ENCODE results near the gene KRTAP12-1.
"Not testable (repeated sequence)": the region's sequence is repeated elsewhere in the genome, so short reads cannot be mapped to it uniquely, and the experiment has no call there.

Gene KRTAP12-1

DNA sequence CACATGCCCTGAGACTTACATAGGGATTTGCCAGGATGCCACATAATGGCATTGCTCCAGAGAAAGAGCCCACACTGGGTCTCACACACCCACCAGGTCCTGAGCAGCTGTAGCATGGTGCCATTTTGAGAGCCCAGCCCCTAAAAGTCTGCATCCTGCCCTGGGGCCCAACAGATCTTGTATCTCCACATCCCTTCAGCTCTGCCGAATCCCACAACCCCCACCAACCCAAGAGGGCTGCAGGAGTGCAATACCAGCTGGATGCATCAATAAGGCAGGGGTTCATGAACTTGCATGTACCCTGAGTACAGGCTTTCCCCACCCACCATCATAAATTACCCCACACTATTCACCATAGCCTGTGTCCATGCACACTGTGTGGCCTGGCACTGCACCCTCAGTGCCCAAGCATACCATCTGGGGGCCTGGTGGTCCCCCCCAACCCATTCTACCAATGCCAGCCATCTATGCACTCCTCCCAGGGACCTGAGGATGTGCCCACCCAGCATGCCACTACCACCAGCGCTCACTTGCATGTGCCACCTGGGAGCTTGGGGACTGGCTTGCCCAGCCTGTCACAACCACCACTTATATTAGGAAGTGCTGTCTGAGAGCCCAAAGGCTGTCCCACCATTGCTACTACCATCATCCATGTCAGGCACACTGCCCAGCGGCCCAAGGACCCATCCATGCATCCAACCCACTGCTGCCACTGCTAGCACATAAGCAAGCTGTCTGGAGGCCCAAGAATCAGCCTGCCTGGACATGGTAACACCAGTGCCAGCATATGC is 11.1 kb downstream of the KRTAP12-1 start:
- no peak for DNase-seq (ENCODE audit: low read depth in 3 of 3, low spot score in 1 of 3)

GRCh38 chr21:44667612-44668011 is 14.4 kb downstream of the KRTAP12-1 start:
- no peak for DNase-seq (ENCODE audit: low read depth in 3 of 3, low spot score in 1 of 3)

DNA sequence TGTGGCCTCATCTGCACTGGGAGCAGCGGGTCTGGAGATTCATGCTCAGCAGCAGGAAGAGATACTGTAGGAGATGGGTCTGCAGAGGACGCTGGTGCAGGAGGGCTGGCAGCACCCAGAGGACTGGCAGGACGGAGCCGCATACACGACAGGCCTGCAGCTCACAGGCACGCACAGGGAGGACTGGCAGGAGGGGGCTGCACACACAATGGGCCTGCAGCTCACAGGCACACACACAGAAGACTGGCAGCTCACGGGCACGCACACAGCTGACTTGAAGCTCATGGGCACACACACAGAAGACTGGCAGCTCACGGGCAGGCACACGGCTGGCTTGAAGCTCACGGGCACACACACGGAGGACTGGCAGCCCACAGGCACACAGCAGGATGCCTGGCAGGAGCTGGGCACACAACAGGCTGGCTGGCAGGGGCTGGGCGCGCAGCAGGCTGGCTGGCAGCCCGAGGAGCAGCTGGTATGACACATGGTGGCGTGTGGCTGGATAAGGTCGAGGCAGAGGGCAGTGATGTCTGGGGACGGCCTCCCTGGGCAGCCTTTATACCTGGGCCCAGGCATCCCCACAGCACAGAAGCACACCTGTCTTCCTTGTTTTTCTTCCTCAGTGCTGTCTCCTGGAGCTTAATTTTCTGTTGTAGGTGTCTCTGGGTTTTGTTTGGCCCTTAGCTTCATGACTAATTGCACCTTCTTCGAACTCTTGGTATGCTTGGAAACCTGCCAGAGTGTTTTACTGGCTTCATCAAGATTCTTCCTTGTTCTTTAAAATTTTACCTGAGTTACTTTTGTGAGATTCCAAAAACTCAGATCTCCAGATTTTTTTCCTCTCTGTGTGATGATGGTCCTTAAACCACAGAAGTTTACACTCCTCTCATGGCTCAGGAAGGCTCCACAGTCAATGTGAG is 15.3 kb downstream of the KRTAP12-1 start, which contains the start of gene KRTAP12-2:
Gene KRTAP12-2, minus strand, starts transcription at position 527 of the 920 bp plus-strand sequence. Its CDS starts 41 bp downstream, at position 486.
- no peak for DNase-seq (ENCODE audit: low read depth in 3 of 3, low spot score in 1 of 3)

DNA sequence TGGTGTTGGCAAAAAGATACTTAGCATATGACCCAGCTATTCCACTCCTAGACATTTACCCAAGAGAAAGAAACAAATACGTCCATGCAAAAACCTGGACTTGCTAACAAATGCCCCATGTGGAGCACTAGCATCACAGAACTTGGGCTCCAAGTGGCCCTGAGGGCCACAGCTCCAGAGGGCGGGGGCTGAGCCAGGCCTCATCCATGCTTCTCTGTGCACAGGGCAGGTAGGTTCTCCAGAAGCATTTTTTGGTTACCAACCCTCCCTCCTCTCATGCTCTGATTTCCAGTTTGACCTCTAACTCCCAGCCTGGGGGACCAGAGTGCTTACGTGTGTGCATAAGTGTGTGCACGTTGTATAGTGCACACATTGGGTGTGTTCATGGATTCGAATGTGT is 17.3 kb downstream of the KRTAP12-1 start:
- no peak for DNase-seq (ENCODE audit: low read depth in 3 of 3, low spot score in 1 of 3)

DNA sequence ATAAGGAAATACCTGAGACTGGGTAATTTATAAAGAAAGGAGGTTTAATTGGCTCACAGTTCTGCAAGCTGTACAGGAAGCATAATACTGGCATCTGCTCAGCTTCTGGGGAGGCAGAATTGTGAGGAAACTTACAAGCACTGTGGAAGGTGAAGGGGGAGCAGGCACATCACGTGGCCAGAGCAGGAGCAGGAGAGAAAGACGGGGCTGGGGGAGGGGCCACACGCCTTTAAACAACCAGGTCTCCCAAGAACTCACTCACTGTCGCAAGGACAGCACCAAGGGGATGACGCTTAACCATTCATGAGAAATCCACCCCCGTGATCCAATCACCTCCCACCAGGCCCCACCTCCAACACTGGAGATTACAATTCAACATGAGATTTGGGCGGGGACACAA is 20.4 kb downstream of the KRTAP12-1 start:
- DNase-seq (ENCODE audit: low read depth in 3 of 3, low spot score in 1 of 3) = not testable (repeated sequence)

DNA sequence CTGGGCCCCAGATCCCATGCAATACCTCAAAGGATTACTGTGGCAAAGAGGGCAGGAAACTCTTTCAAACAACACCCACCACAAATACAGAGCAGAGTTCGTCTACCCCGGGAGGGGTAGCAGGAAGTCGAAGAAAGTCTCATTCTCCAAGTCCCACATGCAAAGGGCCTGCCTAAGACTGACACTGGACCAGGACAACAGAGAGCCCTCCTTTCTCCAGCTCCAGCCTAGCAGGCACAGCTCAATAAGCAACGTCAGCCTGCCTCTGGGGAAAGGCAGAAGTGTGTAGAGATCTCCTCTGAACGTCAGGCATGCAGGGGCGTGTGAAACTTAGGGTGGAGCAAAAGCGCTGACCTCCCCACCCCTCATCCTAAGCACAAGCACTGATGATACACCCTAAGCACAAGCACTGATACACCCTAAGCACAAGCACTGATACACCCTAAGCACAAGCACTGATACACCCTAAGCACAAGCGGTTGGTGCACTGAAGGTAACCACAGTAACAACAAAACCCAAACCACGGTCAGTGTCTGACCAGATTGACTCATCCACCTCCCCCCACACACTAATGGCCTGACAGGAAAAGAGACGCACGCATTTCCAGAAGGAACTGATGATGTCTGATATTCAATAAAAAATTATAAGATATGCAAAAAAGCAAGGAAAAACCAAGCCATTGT is 22.9 kb downstream of the KRTAP12-1 start:
- no peak for DNase-seq (ENCODE audit: low read depth in 3 of 3, low spot score in 1 of 3)

DNA sequence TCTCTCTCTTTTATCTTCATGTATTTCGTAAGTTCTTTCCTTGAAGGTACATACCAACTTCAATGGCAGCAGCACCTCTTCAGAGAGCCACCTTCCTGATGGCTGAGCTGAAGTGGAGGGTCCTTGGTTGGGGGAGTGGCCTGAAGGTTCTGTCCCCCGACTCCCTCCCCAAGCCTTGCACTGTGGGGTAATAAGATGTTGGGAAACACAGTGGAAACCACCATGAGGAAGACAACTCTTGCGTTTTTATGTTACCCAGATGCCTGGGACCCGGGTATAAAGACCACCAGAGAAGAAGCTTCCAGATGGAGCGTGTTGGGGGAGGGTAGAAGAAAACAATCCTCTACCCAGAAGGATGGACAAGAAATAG is 23.4 kb downstream of the KRTAP12-1 start:
- DNase-seq (ENCODE audit: low read depth in 3 of 3, low spot score in 1 of 3) = no peak

DNA sequence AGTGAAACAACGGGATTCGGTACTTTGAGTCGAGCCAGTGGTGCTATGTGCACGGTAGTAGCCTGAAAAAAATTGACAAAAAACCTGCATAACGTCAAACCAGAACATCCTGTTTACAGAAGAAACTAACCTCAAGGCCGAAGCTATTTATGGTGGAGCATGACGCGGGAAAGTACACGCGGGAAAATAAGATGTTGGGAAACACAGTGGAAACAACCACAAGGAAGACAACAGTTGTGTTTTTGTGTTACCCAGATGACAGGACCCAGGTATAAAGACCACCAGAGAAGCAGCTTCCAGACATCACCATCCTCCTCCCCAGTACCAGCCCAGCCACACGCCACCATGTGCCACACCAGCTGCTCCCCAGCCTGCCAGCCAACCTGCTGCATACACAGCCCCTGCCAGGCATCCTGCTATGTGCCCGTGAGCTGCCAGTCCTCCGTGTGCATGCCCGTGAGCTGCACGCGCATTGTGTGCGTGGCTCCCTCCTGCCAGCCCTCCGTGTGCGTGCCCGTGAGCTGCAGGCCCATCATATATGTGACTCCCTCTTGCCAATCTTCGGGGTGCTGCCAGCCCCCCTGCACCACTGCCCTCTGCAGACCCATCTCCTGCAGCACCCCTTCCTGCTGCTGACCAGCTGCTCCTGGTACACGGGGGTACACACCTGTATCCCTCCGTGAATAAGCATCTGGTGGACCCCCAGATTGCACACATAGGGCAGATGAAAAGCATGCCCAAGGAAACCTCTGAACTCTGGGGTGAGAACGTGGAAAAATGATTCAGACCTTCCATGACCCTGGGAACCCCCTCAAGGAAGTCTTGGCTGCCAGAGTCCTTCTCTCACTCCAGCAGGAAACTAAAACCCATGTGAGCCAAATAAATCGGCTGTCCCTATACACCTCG is 24.1 kb downstream of the KRTAP12-1 start, which contains the start of gene KRTAP12-3:
Gene KRTAP12-3, plus strand, starts transcription at position 298 of the 906 bp plus-strand sequence. Its CDS starts 48 bp downstream, at position 346.
- DNase-seq (ENCODE audit: low read depth in 3 of 3, low spot score in 1 of 3) = peak in 1 of 3 donors; percentile 18

DNA sequence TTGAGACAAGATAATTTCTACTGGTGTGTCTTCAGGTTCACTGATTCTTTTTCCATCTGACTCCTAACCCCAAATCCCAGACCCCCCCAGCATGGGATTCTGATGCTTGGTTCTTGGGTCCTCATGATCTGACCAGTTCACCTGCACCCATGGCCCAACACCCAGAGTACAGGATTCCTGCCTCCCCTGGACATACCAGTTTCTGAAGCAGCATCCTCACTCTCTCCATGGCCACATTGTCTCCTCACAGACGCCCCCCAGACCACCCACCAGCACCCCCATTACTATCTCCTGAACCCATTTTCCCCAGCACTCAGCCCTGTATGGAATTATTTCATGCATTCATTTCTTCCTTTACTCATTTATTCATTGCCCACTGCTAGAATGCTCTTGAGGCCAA is 25.1 kb downstream of the KRTAP12-1 start:
- no peak for DNase-seq (ENCODE audit: low read depth in 3 of 3, low spot score in 1 of 3)

DNA sequence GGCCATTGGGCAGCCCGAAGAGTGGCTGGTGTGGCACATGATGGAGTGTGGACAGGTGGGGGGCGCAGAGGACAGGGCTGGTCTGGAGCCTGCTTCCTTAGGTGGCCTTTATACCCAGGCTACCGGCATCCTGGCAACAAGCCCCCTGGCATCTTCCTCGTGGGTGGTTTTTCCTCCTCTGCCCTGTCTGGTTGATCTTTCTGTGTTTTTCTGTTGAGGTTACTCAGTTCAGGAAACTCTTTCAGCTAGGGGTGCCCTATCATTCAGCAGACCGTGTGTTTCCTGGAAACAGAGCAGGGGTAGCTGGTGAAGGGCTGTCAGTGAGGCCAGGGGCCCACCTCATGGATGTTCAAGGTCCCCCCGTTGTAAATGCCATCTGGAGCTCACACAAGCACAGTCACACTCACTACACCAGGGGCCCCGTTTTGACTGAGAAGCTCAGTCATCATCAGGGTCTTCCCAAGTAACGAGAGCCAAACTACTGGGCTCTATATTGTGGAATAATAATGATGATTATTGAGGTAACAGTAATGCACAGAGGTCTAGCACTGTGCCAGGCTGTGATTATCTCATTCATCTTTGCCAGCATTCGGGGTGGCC is 27.3 kb downstream of the KRTAP12-1 start, which contains the start of gene KRTAP12-4:
Gene KRTAP12-4, minus strand, starts transcription at position 84 of the 600 bp plus-strand sequence. Its CDS starts 45 bp downstream, at position 39.
- no peak for DNase-seq (ENCODE audit: low read depth in 3 of 3, low spot score in 1 of 3)

GRCh38 chr21:44653656-44654575 is 28.0 kb downstream of the KRTAP12-1 start:
- DNase-seq (ENCODE audit: low read depth in 3 of 3, low spot score in 1 of 3) = peak in 2 of 3 donors; percentile 21 to 25

DNA sequence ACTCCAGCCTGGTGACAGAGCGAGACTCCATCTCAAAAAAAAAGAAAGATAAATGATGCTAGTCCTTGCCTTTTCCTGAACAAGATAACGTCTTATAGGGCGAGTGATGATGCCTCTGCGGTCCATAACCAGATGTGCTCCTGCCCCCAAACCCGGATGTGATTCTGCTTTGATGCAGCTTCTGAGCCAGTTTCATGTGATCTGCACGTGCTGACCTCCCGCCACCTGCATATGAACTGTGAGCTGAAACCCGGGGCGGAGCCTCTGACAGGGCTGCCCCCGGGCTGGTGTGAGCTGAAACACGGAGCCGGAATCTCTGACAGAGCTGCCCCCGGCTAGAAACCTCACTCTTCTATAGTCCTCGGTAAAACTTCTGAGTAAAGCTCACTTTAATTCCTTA is 28.8 kb downstream of the KRTAP12-1 start:
- no peak for DNase-seq (ENCODE audit: low read depth in 3 of 3, low spot score in 1 of 3)

- DNase-seq (ENCODE audit: low read depth in 3 of 3, low spot score in 1 of 3) = no peak
Measured at GRCh38 chr21:44650973-44651675, 30.8 kb downstream of the KRTAP12-1 start.

DNA sequence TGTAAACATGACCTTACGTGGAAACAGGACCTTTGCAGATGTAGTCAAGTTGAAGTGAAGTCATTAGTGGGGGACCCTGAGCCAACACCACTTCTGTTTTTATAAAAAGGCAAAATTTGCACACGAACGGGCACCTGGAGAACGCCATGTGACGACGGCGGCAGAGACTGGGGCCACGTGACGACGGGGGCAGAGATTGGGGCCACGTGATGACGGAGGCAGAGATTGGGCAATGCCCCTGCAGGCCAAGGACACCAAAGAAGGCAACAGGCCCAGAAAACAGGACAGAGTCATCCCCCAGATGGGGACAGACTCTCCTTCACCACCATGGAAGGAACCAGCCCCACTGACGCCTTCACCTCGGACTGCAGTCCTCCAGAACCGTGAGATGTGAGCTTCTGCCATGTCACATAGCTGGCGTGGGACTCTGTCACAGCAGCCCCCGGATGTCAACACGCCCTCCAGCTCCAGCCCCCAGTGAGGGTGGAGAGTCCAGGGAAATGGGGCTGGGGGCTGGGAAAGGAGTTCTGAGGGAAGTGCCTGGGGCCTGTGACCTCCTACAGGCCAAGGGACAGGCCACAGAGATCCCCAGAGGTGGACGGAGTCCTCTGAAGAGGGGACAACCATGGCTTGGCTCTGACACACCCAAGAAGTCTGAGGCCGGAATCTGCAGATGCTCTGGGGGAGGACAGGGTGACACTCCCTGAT is 31.5 kb downstream of the KRTAP12-1 start:
- DNase-seq (ENCODE audit: low read depth in 3 of 3, low spot score in 1 of 3) = no peak

DNA sequence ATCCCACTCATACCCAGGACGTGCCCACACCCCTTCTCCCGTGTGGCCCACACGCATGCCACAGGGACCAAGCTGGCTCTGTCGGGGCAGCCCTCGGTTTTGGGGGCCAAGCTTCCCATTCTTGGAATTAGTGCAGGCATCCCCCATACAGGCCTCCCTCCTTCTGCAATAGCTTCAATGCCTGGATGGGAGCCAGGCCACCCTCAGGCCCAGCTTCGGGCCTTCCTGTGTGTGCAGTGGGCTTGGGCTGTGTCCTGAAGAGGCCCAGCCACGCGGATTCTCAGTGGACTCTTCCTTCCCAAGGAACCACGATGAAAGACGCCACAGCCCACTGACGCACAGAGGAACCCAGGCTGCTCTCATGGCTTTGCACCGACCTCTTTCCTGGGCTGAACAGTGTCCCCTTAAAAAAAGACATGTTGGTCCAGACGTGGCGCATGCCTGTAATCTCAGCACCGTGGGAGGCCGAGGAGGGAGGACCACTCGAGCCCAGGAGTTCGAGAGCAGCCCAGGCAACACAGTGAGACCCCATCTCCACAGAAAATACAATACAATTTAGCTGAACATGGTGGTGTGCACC is 32.4 kb downstream of the KRTAP12-1 start:
- DNase-seq (ENCODE audit: low read depth in 3 of 3, low spot score in 1 of 3) = no peak

- no peak for DNase-seq (ENCODE audit: low read depth in 3 of 3, low spot score in 1 of 3)
Measured at GRCh38 chr21:44648557-44649311, 33.2 kb downstream of the KRTAP12-1 start.

Data from stimulated activated CD4-positive, alpha-beta T cell treated with anti-CD3 and anti-CD28 coated beads, TNF-alpha, amount 100 ng/mL, for 1 hour (primary cell).